Cardiac fibroblast (primary cell): ENCODE measurements around the gene C5orf47.

ENCODE experiments used
- DNase-seq, 2 donors: peaks; one replicate each; pipeline versions ENCODE4 v3.0.0 to v3.0.0-alpha.2; 2010; ENCODE audit warnings: low read depth in 2 of 2
- H3K4me3 ChIP-seq, 2 donors: replicated peaks in 1 of 2; 1 replicate in 1 of 2; 2 replicates in 1 of 2; pipeline ENCODE4 v1.5.1; 2011; ENCODE audit warnings: low read depth in 2 of 2, low read length in 2 of 2, mild to moderate bottlenecking in 2 of 2, moderate library complexity in 1 of 2
- CTCF ChIP-seq: IDR thresholded peaks from one replicate; pipeline ENCODE4 v1.5.1; 2011; ENCODE audit warnings: low read depth, mild to moderate bottlenecking, low read length, inconsistent platforms

C5orf47 gene

DNA sequence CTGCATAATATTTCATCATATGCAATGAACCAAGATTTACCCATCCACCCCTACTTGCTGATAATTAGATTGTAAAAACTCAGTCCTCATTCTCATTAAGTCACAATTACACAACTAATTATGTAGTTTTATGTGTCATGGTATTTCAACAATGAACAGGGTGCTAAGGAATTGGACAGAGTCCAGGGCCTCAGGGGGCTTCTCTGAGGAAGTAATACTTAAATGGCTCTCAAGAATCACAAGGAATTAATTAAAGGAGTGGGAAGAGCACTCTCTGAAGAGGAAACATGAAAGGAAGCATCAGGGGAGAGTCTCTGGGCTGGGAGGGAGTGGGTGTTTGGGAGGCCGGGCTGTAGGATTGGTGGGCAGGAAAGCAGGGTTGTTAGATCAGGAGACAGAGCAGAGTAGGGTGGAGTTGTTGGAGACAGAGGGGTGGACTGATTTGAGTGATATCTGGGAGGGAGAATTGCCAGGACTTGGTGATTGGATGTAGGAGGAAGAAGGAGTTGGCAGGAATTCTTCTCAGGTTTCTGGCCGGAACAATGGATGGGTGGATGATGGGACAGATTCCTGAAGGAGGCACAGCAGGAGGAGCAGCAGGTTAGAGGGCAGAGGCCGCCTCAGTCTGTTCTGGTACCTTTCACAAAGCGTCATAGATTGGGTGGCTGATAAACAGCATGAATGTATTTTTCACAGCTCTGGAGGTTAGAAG, 33.6 kb downstream of the C5orf47 start:
- no peak for TF ChIP-seq CTCF

GRCh38 chr5:174030286-174030685, 41.3 kb downstream of the C5orf47 start:
- H3K4me3 ChIP-seq: no peak overlapping the region
- DNase-seq: no peak
- no peak for TF ChIP-seq CTCF

More for the DNA sequence above, 33.6 kb downstream of the C5orf47 start:
- H3K4me3 ChIP-seq: no peak overlapping the region
- no peak for DNase-seq

DNA sequence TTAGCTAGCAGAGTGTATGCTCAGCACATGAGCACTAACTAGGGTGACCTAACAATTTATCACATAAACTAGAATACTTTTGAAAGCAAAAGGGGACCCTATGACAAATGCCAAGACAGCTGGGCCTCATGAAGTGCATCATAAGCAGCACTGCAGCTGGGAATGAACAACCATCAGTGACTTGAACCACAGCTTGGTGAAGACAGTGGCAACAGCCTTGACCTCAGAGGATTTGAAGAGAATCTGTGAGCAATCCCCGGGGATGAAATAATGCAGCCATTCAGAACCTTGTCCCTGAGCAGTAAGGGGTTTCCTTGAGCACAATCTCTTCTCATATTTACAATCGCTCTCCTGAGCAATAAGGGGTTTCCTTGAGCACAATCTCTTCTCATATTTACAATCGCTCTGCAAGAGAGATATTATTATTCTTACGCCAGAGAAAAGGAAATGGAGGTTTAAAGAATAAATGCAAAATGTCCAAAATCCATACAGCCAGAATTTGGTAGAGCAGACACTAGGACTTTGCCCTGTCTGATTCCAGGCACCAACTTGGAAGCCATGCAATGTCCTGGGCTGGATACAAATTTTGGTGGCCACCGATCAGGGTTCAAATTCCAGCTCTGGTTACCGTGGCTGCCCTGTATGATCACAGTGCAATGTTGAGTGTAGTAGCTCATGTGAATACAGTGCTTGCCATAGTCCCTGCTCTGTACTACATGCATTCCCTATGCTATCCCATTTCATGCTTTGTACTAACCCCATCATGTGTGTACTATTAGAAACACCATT, 55.7 kb downstream of the C5orf47 start:
- H3K4me3 ChIP-seq: no peak overlapping the region
- TF ChIP-seq CTCF: no peak
- no peak for DNase-seq

DNA sequence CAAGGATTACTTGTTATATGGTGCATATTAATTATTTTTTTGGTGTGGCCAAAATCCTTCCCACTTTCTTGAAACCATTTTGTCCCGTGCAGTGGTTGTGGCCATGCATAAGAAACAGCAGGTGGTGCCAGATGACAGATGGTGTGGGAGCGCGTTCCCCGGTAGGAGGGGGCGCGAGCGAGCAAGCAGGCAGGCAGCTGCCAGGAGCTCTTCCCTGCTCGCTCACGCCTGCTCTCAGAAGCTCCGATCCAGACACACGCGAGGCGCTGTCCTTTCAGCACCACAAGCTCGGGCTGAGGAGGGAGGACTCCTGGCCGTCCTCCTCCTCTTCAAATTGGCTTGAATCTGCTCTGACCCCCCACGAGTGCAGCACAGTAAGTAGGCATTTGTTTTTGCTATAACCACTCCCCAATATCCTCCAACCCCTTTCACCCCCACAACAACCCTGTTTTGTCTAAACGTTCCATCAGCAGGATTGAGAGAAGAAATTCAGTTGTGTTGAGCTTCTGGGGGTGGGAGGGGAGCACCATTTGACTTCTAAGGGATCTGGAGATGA, 56.6 kb downstream of the C5orf47 start, which contains the start of gene NSG2:
Gene NSG2, plus strand, starts transcription at position 237 of the 556 bp plus-strand sequence. CDS start 1,050 bp downstream, outside the sequence.
- TF ChIP-seq CTCF: peak; percentile 58
- DNase-seq: peak; percentile 79 to 90
- H3K4me3 ChIP-seq: no peak within 1 kb of the TSS

DNA sequence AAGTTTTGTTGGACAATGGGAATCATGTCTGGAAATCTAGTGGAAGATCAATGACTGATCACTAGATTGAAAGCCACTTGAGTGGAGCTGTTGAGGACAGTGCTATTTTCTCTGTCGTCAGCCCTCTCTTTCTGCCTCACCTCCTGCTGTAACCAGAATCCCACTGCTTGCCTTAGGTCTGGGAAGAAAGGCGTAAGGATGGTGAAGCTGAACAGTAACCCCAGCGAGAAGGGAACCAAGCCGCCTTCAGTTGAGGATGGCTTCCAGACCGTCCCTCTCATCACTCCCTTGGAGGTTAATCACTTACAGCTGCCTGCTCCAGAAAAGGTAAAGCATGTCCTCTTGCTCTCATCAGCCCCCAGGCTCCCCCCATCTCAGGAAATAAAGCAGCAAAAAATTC, 57.6 kb downstream of the C5orf47 start:
- no peak overlapping the region for H3K4me3 ChIP-seq
- no peak for TF ChIP-seq CTCF
- no peak for DNase-seq

GRCh38 chr5:174047472-174048099, 58.6 kb downstream of the C5orf47 start:
- no peak for TF ChIP-seq CTCF
- H3K4me3 ChIP-seq: no peak overlapping the region
- DNase-seq: no peak
